ENCODE data around the gene GMEB2. TPM values are rescaled to one million over a fixed set of nuclear protein-coding genes. Genes with fewer than 3 reads are reported as not detected.
"Not testable (repeated sequence)": the region's sequence is repeated elsewhere in the genome, so short reads cannot be mapped to it uniquely, and the experiment has no call there.

Gene GMEB2
- total RNA-seq, 1 experiment from 2014 or later = 19.6 TPM

DNA sequence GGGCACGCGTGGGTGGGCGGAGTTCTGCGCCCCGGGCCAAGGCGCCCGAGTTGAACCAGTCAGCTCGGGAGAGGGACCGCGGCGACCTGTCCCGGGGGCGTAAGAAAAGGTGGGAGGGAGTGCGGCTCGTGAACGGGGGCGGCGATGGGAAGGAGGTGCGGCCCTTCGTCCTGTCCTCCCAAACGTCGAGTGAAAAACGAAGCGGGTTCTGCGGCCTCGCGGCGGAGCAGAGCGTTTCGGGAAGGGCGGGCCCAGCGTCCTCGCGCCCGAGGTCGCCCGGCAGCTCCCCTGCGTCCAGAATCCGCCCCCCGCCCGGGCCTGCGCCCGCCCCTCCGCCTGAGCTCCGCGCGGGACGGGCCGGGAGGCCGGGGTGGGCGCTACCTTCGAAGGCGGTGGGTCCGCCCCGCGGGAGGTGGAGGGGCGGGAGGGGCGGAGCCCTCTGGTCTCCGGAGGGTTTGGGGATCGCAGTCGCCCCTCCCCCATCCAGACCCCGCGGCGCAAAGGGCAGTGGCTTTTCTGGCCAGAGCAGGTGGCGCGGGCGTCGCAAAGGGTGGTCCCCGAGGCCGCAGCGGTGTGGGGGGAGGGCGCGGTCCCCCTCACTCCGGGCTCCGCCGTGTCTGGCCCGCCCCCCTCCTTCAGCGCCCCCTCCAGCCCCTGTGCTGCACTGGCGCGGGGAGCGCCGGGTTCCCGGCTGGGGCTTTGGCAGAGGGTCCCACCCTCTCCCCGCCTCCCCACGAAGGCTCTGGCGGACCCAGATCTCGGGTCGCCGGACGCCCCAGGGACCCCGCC, 25.5 kb upstream of the GMEB2 start:
- no peak for DNase-seq (ENCODE audit: unreplicated experiment)
- peaks cover 7% of the 10 kb centered on the region for H3K4me1 Mint-ChIP-seq (ENCODE audit: insufficient read depth, unreplicated experiment)
- ChIA-PET CTCF (no interaction called here), POLR2A (interaction anchor here (0.6 to 1.8 kb wide), 2 partner anchors 10 to 36 kb away, joined by 3 to 5 read pairs; no protein-coding TSS in a partner anchor)
- TF ChIP-seq, protein P1, sequence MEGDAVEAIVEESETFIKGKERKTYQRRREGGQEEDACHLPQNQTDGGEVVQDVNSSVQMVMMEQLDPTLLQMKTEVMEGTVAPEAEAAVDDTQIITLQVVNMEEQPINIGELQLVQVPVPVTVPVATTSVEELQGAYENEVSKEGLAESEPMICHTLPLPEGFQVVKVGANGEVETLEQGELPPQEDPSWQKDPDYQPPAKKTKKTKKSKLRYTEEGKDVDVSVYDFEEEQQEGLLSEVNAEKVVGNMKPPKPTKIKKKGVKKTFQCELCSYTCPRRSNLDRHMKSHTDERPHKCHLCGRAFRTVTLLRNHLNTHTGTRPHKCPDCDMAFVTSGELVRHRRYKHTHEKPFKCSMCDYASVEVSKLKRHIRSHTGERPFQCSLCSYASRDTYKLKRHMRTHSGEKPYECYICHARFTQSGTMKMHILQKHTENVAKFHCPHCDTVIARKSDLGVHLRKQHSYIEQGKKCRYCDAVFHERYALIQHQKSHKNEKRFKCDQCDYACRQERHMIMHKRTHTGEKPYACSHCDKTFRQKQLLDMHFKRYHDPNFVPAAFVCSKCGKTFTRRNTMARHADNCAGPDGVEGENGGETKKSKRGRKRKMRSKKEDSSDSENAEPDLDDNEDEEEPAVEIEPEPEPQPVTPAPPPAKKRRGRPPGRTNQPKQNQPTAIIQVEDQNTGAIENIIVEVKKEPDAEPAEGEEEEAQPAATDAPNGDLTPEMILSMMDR (IDR thresholded peaks at IDR 0.05; ENCODE audit: unreplicated experiment) = no peak
- no peaks in the 10 kb centered on the region for H3K27me3 Mint-ChIP-seq (ENCODE audit: insufficient read depth, unreplicated experiment)
- no peaks in the 10 kb centered on the region for H3K9me3 Mint-ChIP-seq (ENCODE audit: unreplicated experiment)
- H3K27ac Mint-ChIP-seq (ENCODE audit: low read depth, unreplicated experiment) = no peak overlapping the region
- intact Hi-C loops (cut with micrococcal nuclease) = no loop called here
- peak overlapping the region; percentile 64 for H3K4me3 Mint-ChIP-seq (ENCODE audit: unreplicated experiment)
- BruUV-seq (replicated peaks) = no TSS peak
- no peaks in the 10 kb centered on the region for H3K36me3 Mint-ChIP-seq (ENCODE audit: insufficient read depth, unreplicated experiment)

- POLR2A ChIA-PET = interaction anchor here (0.6 to 1.8 kb wide), 2 partner anchors 10 to 36 kb away, joined by 3 to 5 read pairs; no protein-coding TSS in a partner anchor
- no peaks in the 10 kb centered on the region for H3K9me3 Mint-ChIP-seq (ENCODE audit: unreplicated experiment)
Measured at GRCh38 chr20:63651942-63652191, 25.0 kb upstream of the GMEB2 start.

DNA sequence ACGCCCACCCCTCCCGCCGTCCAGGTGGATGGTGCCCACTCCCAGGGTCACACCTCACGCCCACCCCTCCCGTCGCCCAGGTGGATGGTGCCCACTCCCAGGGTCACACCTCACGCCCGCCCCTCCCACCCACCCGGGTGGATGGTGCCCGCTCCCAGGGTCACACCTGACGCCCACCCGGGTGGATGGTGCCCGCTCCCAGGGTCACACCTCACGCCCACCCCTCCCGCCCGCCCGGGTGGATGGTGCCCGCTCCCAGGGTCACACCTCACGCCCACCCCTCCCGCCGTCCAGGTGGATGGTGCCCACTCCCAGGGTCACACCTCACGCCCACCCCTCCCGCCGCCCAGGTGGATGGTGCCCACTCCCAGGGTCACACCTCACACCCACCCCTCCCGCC, 23.6 kb upstream of the GMEB2 start:
- BruUV-seq (replicated peaks); H3K27ac Mint-ChIP-seq (ENCODE audit: low read depth, unreplicated experiment); H3K36me3 Mint-ChIP-seq (ENCODE audit: insufficient read depth, unreplicated experiment); H3K27me3 Mint-ChIP-seq (ENCODE audit: insufficient read depth, unreplicated experiment); DNase-seq (ENCODE audit: unreplicated experiment); H3K4me3 Mint-ChIP-seq (ENCODE audit: unreplicated experiment); H3K9me3 Mint-ChIP-seq (ENCODE audit: unreplicated experiment); H3K4me1 Mint-ChIP-seq (ENCODE audit: insufficient read depth, unreplicated experiment); intact Hi-C loops (cut with micrococcal nuclease); POLR2A ChIA-PET: not testable (repeated sequence)
- CTCF ChIA-PET = interaction anchor here (0.6 kb wide), 2 partner anchors 23 to 113 kb away, joined by 3 read pairs; partner anchors contain the start of gene PTK6

More at GRCh38 chr20:63651942-63652191, 25.0 kb upstream of the GMEB2 start:
- BruUV-seq (replicated peaks) = no TSS peak
- Mint-ChIP-seq H3K4me3 (ENCODE audit: unreplicated experiment) (peak overlapping the region; percentile 64), H3K4me1 (ENCODE audit: insufficient read depth, unreplicated experiment) (peaks cover 7% of the 10 kb centered on the region), H3K36me3 (ENCODE audit: insufficient read depth, unreplicated experiment) (no peaks in the 10 kb centered on the region), H3K27ac (ENCODE audit: low read depth, unreplicated experiment) (peak overlapping the region; percentile 7), H3K27me3 (ENCODE audit: insufficient read depth, unreplicated experiment) (no peaks in the 10 kb centered on the region)
- intact Hi-C loops (cut with micrococcal nuclease) = no loop called here
- CTCF ChIA-PET = no interaction called here
- TF ChIP-seq, protein P1 (IDR thresholded peaks at IDR 0.05; ENCODE audit: unreplicated experiment) = no peak
- no peak for DNase-seq (ENCODE audit: unreplicated experiment)

DNA sequence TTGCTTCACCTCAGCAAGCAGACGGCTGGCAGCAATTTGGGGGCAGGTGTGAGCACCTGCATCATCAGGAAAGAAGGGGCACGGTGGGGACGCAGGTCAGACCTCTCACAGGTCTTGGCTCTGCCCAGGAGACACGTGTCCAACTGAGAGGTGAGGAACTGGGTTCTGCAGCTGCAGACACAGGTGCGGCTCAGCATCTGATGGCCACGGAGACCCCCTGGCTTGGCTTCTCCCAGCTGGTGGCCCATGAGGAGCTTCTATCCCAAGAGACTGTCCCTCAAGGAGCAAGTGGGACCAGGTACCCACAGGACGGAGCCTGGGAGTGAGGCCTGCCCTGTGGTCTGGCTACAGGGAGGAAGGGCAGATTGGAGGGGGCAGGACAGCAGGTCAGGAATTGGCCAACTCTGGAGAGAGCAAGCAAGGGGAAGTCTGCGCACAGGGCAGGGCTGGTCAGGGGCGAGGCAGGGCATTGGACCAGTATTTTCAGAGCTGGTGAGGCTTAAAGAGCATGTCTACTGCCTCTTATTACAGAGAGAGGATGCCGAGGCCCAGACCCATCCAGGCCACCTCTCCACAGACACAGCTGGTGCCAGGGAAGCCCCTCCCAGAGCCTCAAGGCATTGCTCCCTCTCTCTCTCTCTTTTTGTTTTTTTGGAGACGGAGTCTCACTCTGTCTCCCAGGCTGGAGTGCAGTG, 22.1 kb upstream of the GMEB2 start:
- POLR2A ChIA-PET = interaction anchor here (0.6 to 1.8 kb wide), 4 partner anchors 9 to 59 kb away, joined by 3 to 15 read pairs (median 4); partner anchors contain the start of genes ARFRP1, GMEB2, RTEL1 and ZGPAT
- intact Hi-C loops (cut with micrococcal nuclease) = loop anchor here (10.0 kb wide), 1 partner anchor 114 kb away; the partner anchor contains the start of gene PTK6
- H3K4me3 Mint-ChIP-seq (ENCODE audit: unreplicated experiment) = no peak overlapping the region
- BruUV-seq (replicated peaks) = no TSS peak
- H3K36me3 Mint-ChIP-seq (ENCODE audit: insufficient read depth, unreplicated experiment) = no peaks in the 10 kb centered on the region
- H3K27ac Mint-ChIP-seq (ENCODE audit: low read depth, unreplicated experiment) = no peak overlapping the region
- CTCF ChIA-PET = no interaction called here
- H3K27me3 Mint-ChIP-seq (ENCODE audit: insufficient read depth, unreplicated experiment) = no peaks in the 10 kb centered on the region
- H3K9me3 Mint-ChIP-seq (ENCODE audit: unreplicated experiment) = no peaks in the 10 kb centered on the region
- H3K4me1 Mint-ChIP-seq (ENCODE audit: insufficient read depth, unreplicated experiment) = peaks cover 7% of the 10 kb centered on the region
- no peak for DNase-seq (ENCODE audit: unreplicated experiment)
- TF ChIP-seq, protein P1 (IDR thresholded peaks at IDR 0.05; ENCODE audit: unreplicated experiment) = no peak
